H1 (cell line): ENCODE data around the gene PABPN1.

Experiments used
- CBX8 ChIP-seq: fragments of 300-800, 300-1000 bp; sonication (generic); IDR thresholded peaks from 2 replicates; pipeline ENCODE4 v1.7.1; 2016; ENCODE audit warnings: low read depth, low read length, borderline replicate concordance
- EZH2 ChIP-seq: fragments of 200-600 bp; sonication (generic); IDR thresholded peaks from 2 replicates; pipeline ENCODE4 v1.7.1; 2012; ENCODE audit warnings: low read depth, mild to moderate bottlenecking, moderate library complexity, low read length, inconsistent platforms; ENCODE audit not compliant: severe bottlenecking
- MAFK ChIP-seq: IDR thresholded peaks from 2 replicates; pipeline ENCODE4 v1.6.1; 2012; ENCODE audit warnings: low read depth, mild to moderate bottlenecking, improper control_type of control experiment, low read length
- POLR2A ChIP-seq, 2 experiments: IDR thresholded peaks; 1 replicate in 1 of 2; 2 replicates in 1 of 2; pipeline ENCODE4 v1.6.1; 2011; ENCODE audit warnings: low read depth in 2 of 2, low read length in 2 of 2, mild to moderate bottlenecking in 2 of 2; ENCODE audit errors: control extremely low read depth in 1 of 2
- POLR2AphosphoS5 ChIP-seq: IDR thresholded peaks from 2 replicates; pipeline ENCODE4 v1.6.1; 2011; ENCODE audit warnings: low read depth, low read length
- RAD21 ChIP-seq, 2 experiments: IDR thresholded peaks in 1 of 2; conservative IDR thresholded peaks in 1 of 2; 2 replicates each; pipeline ENCODE4 v1.6.1; 2011; ENCODE audit warnings: low read depth in 2 of 2, low read length in 2 of 2, improper control_type of control experiment in 1 of 2, inconsistent platforms in 1 of 2, mild to moderate bottlenecking in 1 of 2, moderate library complexity in 1 of 2
- RFX5 ChIP-seq: IDR thresholded peaks from 2 replicates; pipeline ENCODE4 v1.6.1; 2011; ENCODE audit warnings: low read depth, low read length, improper control_type of control experiment, borderline replicate concordance
- TEAD4 ChIP-seq: IDR thresholded peaks from 2 replicates; pipeline ENCODE4 v1.6.1; 2012; ENCODE audit warnings: low read depth, low read length, inconsistent platforms, mixed read lengths
- TF ChIP-seq, protein P1 (sequence below), 3 experiments: IDR thresholded peaks; 1 replicate in 2 of 3; 2 replicates in 1 of 3; pipeline versions ENCODE4 v1.5.1 to v1.6.1; 2011; ENCODE audit warnings: low read length in 3 of 3, mild to moderate bottlenecking in 3 of 3, inconsistent platforms in 2 of 3, low read depth in 1 of 3, moderate library complexity in 1 of 3; ENCODE audit not compliant: insufficient read depth in 1 of 3; ENCODE audit errors: control extremely low read depth in 1 of 3
- TF ChIP-seq, protein P2 (sequence below): fragments of 300-600 bp; sonication (generic); IDR thresholded peaks from 2 replicates; pipeline ENCODE4 v1.7.1; 2012; ENCODE audit warnings: low read length, moderate library complexity, mild to moderate bottlenecking, inconsistent platforms; ENCODE audit not compliant: insufficient replicate concordance

- TF ChIP-seq, protein P1, sequence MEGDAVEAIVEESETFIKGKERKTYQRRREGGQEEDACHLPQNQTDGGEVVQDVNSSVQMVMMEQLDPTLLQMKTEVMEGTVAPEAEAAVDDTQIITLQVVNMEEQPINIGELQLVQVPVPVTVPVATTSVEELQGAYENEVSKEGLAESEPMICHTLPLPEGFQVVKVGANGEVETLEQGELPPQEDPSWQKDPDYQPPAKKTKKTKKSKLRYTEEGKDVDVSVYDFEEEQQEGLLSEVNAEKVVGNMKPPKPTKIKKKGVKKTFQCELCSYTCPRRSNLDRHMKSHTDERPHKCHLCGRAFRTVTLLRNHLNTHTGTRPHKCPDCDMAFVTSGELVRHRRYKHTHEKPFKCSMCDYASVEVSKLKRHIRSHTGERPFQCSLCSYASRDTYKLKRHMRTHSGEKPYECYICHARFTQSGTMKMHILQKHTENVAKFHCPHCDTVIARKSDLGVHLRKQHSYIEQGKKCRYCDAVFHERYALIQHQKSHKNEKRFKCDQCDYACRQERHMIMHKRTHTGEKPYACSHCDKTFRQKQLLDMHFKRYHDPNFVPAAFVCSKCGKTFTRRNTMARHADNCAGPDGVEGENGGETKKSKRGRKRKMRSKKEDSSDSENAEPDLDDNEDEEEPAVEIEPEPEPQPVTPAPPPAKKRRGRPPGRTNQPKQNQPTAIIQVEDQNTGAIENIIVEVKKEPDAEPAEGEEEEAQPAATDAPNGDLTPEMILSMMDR (IDR thresholded peaks at IDR 0.05; ENCODE audit: control extremely low read depth in 1 of 3, insufficient read depth in 1 of 3, low read depth in 1 of 3, low read length in 3 of 3): peak; percentile 26 to 39 (median 32); a peak in 3 of 4 replicates
- no peak; the same call in 1 of the 2 replicates for TF ChIP-seq POLR2AphosphoS5
- TF ChIP-seq RFX5: no peak
- TF ChIP-seq TEAD4: no peak
- TF ChIP-seq, protein P2, sequence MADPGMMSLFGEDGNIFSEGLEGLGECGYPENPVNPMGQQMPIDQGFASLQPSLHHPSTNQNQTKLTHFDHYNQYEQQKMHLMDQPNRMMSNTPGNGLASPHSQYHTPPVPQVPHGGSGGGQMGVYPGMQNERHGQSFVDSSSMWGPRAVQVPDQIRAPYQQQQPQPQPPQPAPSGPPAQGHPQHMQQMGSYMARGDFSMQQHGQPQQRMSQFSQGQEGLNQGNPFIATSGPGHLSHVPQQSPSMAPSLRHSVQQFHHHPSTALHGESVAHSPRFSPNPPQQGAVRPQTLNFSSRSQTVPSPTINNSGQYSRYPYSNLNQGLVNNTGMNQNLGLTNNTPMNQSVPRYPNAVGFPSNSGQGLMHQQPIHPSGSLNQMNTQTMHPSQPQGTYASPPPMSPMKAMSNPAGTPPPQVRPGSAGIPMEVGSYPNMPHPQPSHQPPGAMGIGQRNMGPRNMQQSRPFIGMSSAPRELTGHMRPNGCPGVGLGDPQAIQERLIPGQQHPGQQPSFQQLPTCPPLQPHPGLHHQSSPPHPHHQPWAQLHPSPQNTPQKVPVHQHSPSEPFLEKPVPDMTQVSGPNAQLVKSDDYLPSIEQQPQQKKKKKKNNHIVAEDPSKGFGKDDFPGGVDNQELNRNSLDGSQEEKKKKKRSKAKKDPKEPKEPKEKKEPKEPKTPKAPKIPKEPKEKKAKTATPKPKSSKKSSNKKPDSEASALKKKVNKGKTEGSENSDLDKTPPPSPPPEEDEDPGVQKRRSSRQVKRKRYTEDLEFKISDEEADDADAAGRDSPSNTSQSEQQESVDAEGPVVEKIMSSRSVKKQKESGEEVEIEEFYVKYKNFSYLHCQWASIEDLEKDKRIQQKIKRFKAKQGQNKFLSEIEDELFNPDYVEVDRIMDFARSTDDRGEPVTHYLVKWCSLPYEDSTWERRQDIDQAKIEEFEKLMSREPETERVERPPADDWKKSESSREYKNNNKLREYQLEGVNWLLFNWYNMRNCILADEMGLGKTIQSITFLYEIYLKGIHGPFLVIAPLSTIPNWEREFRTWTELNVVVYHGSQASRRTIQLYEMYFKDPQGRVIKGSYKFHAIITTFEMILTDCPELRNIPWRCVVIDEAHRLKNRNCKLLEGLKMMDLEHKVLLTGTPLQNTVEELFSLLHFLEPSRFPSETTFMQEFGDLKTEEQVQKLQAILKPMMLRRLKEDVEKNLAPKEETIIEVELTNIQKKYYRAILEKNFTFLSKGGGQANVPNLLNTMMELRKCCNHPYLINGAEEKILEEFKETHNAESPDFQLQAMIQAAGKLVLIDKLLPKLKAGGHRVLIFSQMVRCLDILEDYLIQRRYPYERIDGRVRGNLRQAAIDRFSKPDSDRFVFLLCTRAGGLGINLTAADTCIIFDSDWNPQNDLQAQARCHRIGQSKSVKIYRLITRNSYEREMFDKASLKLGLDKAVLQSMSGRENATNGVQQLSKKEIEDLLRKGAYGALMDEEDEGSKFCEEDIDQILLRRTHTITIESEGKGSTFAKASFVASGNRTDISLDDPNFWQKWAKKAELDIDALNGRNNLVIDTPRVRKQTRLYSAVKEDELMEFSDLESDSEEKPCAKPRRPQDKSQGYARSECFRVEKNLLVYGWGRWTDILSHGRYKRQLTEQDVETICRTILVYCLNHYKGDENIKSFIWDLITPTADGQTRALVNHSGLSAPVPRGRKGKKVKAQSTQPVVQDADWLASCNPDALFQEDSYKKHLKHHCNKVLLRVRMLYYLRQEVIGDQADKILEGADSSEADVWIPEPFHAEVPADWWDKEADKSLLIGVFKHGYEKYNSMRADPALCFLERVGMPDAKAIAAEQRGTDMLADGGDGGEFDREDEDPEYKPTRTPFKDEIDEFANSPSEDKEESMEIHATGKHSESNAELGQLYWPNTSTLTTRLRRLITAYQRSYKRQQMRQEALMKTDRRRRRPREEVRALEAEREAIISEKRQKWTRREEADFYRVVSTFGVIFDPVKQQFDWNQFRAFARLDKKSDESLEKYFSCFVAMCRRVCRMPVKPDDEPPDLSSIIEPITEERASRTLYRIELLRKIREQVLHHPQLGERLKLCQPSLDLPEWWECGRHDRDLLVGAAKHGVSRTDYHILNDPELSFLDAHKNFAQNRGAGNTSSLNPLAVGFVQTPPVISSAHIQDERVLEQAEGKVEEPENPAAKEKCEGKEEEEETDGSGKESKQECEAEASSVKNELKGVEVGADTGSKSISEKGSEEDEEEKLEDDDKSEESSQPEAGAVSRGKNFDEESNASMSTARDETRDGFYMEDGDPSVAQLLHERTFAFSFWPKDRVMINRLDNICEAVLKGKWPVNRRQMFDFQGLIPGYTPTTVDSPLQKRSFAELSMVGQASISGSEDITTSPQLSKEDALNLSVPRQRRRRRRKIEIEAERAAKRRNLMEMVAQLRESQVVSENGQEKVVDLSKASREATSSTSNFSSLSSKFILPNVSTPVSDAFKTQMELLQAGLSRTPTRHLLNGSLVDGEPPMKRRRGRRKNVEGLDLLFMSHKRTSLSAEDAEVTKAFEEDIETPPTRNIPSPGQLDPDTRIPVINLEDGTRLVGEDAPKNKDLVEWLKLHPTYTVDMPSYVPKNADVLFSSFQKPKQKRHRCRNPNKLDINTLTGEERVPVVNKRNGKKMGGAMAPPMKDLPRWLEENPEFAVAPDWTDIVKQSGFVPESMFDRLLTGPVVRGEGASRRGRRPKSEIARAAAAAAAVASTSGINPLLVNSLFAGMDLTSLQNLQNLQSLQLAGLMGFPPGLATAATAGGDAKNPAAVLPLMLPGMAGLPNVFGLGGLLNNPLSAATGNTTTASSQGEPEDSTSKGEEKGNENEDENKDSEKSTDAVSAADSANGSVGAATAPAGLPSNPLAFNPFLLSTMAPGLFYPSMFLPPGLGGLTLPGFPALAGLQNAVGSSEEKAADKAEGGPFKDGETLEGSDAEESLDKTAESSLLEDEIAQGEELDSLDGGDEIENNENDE: no peak
- TF ChIP-seq EZH2: peak; percentile 42
- TF ChIP-seq CBX8: no peak
- peak in 1 of 2 experiments; percentile 33; a peak in 2 of 4 replicates for TF ChIP-seq RAD21 (IDR thresholded peaks at IDR 0.05 in 1 of 2, conservative IDR thresholded peaks at IDR 0.05 in 1 of 2; ENCODE audit: low read depth in 2 of 2, low read length in 2 of 2)
- TF ChIP-seq MAFK: no peak
- TF ChIP-seq POLR2A (IDR thresholded peaks at IDR 0.05; ENCODE audit: control extremely low read depth in 1 of 2, low read depth in 2 of 2, low read length in 2 of 2): no peak
Observed at GRCh38 chr14:23351681-23352505, 30.6 kb downstream of the PABPN1 start.
